GM21390 (cell line): Measurements from ENCODE around the gene CCNT2.
"Not testable (repeated sequence)": the region's sequence is repeated elsewhere in the genome, so short reads cannot be mapped to it uniquely, and the experiment has no call there.

ENCODE experiments used
- ATAC-seq: cut with Tn5 transposase; IDR thresholded peaks from one replicate; pipeline ENCODE4 v1.9.1; 2021; ENCODE audit not compliant: unreplicated experiment

The CCNT2 gene

GRCh38 chr2:134917888-134918525 is 615 bp upstream of the CCNT2 start:
- ATAC-seq: peak; percentile 75

- ATAC-seq: no peak
Observed at GRCh38 chr2:134919341-134920210, 954 bp downstream of the CCNT2 start.

DNA sequence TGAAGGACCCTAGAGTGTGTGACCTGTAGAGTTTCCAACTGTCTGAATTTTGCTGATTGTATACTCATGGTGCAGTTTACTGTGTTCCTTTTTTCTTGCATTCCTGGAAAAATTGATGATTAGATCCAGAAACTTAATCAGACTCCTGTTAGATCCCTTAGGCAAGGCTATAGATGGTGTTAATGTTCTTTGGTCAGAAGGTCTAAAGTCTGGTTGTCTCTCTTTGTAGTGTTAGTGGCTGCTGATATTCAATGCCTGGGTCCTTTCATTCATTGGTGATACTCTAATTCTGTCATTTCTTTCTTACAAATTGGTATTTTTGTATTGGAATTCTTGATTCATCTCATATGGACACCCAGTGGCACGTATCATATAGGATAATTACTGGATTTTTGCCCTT is 6.3 kb downstream of the CCNT2 start:
- ATAC-seq: no peak

GRCh38 chr2:134926231-134926931 is 7.8 kb downstream of the CCNT2 start:
- no peak for ATAC-seq

DNA sequence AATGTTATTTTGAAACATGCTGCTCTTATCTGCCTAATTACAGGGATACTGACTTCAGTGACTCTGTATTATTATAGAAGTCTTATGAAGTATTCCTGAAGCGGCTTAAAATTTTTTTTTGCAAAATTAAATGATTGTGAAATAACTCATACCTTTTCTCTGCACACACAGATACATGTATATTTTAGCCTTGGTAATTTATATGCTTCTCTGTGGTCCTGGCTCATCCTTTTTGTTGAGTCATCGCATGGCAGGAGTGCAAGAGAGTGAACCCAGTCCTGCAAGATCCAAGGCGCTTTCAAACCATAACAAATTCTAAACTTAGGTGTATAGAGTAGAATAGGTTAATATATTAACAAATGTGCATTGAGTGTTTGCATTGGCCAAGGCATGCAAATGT is 8.6 kb downstream of the CCNT2 start:
- ATAC-seq: no peak

DNA sequence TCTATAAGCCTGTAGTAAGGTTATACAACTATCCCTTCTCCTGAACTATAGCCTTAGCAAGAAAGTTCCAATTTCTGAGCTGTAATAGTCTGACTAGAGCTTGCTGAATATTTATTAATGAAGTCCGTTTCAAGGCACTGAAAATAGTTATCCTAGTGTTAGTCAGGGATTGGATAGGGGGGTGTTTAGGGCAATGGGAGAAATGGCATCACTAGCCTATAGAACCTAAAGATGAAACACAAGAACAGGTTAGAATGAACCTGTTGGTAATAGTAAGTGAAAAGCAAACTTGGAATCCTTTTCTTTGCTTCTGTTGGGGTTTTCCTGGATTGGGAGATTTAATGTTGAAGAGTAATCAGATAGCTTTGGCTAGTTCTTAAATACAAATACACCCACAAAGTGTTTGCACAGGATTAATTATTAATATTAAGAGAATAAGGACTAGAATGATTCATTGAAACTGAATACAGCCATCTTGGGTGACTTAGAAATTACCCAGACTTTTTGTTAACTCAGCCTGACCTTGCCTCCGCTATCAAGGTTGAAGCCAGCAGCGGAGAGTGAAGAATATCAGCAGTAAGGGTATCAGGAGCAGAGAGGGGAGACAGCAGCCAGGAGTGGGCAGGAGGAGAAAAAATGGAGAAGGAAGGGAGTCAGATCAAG is 14.4 kb downstream of the CCNT2 start:
- ATAC-seq: no peak

- no peak for ATAC-seq
Observed at GRCh38 chr2:134933732-134934131, 15.1 kb downstream of the CCNT2 start.

DNA sequence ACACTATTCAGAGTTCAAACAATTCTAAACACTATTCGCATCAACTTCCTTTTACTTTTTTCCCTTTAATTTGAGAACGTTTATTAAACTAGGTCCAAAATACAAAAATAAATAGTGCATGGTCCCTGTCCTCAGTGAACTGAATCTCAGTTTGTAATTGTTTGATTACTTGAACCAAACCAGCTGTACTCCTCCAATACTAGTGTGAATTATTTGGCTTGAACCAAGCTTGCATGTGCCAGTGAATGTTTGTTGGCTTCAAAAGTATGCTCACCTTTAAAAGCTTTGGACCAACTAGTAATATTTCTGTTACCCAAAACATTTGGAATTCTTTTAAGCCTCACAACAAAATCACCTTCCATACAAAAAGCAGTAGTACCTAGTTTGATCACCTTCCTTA is 15.5 kb downstream of the CCNT2 start:
- ATAC-seq: no peak

DNA sequence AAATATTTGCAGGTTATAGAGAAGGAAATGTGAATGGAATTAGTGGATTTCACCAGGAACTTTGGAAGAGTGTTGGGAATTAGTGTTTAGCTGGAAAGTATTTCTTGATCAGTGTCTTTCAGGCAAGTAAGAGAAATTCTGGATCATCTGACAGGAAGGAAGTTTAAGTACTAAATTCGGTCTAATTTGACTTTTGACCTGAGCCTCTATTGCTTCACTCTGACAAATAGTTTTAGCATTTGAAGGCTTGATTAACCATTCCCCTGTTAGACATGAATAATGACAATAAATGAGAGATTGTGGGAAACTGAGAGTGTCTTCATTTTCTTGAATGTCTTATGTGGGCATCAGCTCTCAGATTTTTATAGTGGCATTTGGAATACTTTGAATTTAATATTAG is 16.0 kb downstream of the CCNT2 start:
- no peak for ATAC-seq

DNA sequence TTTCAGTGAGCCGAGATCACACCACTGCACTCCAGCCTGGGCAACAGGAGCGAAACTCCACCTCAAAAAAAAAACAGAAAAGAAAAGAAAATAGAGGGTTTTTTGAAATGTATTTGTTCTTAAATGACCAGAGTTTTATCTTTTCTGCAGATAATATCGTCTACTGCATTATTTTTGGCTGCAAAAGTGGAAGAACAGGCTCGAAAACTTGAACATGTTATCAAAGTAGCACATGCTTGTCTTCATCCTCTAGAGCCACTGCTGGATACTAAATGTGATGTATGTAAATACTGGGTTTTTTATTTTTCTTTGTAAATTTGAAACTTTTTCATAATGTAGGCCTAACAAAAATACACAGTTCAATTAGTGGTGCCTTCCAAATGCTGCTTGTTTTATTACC is 18.1 kb downstream of the CCNT2 start:
- ATAC-seq: no peak

DNA sequence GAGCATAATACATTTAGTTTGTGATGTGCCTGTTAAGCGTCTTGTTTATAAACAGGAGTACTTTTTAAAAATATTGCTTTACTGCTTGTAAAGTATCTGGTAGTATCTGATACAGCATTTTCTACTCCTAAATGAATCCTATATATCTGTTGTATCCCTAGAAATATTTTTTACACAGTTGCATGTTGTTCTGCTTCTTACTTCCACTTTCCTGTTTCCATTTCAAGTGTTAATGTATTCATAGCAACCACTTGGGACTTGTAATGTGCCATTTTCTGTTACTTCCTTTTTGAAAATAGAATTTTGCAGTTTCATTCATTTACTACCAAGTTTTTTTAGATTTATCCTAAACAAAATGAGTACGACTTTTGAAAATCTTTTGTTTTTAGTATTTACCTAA is 24.9 kb downstream of the CCNT2 start:
- ATAC-seq: peak; percentile 89

- no peak for ATAC-seq
Observed at GRCh38 chr2:134944975-134945374, 26.4 kb downstream of the CCNT2 start.

- ATAC-seq: no peak
Observed at GRCh38 chr2:134946073-134946472, 27.5 kb downstream of the CCNT2 start.

DNA sequence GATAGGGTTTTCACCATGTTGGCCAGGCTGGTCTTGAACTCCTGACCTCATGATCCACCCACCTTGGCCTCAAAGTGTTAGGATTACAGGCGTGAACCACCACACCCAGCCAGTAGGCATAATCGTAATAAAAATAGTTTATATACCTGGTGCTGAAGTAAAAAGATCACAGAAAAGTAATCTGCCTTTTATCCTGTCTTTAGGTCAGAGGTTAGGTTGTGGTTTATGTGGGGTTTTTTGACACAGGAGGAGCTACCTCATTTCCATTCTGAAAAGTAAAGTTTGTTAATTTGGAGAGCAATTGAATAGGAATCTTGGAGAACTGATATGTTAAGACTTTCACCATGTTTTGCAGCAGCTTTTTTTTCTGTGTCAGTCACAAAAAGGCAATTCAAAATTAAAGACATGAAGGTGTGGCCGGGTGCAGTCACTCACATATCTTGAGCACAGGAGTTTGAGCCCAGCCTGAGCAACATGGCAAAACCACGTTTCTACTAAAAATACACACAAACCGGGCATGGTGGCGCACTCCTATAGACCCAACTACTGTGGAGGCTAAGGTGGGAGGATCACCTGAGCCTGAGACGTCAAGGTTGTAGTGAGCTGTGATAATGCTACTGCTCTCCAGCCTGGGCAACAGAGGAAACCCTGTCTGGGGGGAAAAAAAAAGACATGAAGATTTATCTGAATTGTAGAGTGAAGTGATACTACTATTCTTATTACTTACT is 31.5 kb downstream of the CCNT2 start:
- no peak for ATAC-seq

- ATAC-seq: no peak
Observed at GRCh38 chr2:134950886-134951285, 32.3 kb downstream of the CCNT2 start.

GRCh38 chr2:134952608-134953007 is 34.0 kb downstream of the CCNT2 start:
- ATAC-seq: no peak

DNA sequence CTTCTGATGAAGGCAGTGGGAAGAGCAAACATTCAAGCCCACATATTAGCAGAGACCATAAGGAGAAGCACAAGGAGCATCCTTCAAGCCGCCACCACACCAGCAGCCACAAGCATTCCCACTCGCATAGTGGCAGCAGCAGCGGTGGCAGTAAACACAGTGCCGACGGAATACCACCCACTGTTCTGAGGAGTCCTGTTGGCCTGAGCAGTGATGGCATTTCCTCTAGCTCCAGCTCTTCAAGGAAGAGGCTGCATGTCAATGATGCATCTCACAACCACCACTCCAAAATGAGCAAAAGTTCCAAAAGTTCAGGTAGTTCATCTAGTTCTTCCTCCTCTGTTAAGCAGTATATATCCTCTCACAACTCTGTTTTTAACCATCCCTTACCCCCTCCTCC is 35.4 kb downstream of the CCNT2 start:
- ATAC-seq: no peak

GRCh38 chr2:134955744-134956143 is 37.1 kb downstream of the CCNT2 start:
- no peak for ATAC-seq

DNA sequence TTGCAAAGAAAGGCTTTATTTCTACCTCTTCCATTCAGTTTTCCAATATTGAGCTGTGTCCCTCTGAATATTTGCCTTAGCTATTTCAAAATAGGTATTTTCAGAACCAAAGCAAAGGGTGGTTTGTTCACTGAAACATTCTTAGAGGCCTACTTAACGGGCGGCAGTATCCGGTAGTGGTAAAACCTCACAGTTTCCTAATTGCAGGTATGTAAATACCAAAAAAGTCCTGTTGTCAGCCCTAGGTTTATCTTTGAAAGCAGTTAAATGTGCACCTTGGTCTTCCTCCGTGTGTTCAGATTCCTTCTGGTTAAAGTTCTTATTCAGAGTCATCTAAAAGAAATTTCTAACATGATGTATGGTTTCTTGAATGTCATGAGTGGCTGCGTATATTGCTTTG is 38.9 kb downstream of the CCNT2 start:
- ATAC-seq: no peak

DNA sequence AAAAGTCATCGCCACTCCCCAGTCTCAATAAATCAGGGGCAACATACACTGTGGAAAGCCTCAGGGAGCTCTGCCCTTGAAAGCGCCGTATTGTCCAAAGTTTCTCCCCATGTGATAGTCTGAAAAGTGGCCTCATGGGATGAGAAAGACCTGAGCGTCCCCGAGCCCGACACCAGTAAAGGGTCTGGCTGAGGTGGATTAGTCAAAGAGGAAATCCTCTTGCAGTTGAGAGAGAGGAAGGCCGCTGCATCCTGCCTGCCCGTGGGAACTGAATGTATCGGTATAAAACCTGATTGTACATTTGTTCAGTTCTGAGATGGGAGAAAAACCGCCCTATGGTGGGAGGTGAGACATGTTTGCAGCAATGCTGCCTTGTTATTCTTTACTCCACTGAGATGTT is 48.5 kb downstream of the CCNT2 start:
- not testable (repeated sequence) for ATAC-seq
